HuH-7 (cell line): Measurements from ENCODE around the gene FCHO2.

Experiments
- DNase-seq: peaks from one replicate; pipeline ENCODE4 v3.0.0; 2011; ENCODE audit warnings: low spot score

Gene FCHO2

DNA sequence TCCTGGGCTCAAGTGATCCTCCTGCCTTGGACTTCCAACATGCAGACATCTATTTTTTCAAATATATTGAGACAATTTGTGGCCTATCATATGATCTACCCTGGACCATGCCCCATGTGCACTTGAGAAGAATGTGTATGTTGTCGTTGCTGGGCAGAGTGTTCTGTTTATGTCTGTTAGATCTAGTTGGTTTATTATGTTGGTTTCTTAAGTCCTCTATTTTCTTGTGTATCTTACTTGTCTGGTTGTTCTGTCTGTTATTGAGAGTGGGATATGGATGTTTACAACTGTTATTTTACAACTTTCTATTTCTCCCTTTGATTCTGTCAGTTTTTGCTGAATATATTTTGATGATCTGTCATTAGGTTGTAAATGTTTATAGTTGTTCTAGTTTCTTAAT lies 154.3 kb downstream of the FCHO2 start:
- no peak for DNase-seq

DNA sequence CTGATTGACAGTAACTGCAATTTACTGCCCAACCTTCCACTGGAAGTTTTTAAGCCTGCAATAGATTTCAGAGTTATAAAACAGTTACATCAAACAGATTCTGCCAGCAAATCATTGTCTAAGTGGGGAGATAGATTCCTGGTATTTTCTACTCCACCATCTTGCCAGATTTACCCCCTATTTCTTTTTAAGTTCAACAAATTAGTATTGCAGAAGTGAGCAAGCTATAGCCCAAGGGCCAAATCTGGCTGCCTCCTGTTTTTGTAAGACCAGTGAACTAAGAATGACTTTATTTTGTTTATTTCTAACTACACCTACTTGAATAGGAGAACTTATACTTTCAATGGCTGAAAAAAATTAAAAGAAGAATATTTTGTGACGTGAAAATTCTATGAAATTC lies 155.7 kb downstream of the FCHO2 start:
- no peak for DNase-seq

DNA sequence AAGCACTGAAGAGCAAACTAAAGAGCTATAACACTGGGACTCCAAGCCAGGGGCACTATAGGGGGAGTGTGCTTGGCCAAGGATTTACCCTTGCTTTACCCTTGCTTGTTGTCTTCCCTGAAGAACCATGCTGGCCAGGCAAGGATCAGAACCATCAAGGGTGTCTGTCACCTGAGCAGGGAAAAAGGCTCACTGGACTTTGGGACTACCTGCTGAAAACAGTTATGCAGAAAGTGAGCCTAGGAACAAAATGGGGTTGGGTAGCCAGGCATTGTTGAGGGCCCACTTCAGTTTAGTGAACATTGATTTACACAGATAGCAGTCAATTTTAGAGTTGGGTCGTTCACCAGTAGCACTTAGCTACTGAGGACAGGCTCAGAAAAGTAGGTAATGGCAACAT lies 156.5 kb downstream of the FCHO2 start:
- no peak for DNase-seq

DNA sequence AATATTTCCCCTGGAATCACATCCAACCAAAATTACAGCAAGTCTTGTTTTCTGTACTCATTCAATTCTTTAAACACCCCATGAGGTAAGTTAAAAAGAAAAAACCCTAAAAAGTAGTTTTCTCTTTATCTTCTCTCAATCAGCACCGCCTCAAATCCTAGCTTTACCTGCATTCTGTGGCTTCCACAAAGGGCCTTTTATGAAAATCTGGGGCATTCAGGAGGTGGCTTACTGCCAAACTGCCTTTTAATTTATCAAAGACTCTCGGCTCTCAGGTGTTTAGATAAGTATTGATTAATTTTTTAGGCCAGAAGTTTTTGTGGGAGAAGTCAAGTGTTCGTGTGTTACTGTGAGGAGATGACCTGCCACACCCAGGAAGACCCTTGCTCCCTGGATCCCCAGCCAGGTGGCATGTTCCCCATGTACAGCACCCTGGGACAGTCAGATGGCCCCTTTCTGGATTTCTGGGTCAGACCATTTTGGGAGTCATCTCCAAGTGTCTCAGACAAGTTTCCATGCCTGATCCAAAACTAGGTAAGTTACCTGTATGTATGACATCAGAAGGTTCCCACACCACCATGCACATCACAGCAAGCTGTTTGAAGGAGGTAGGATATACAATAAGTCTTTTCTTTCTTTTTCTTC lies 158.3 kb downstream of the FCHO2 start:
- no peak for DNase-seq

DNA sequence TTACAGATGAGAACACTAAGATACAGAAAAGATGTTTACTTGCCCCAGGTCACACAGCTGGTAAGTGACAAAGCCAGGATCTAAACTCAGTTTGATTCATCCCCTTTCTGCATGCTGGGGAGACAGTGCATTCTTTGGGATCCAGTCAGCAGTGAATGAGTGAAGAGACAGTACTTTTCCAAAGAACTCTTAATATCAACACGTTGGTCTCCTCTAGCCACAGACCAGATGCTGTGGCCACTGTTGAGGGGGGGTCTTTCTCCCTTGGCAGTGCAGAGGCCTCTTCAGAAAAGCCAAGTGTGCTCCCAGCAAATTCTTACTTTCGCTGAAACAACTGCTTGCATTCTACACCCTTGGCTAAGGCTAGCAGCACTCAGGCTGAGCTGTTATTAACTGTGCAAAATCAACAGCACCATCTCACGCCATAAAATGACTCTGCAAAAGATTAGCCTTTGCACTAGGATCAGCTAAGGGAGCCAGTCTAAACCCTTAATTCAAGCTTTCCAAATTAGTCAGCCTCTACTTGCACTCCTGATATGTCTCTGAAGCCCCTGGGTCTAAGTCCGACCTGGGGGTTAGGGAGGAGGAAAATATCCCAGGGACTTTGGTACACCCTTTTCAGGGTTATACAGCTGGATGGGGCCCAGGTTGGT lies 159.7 kb downstream of the FCHO2 start:
- DNase-seq, result no peak

DNA sequence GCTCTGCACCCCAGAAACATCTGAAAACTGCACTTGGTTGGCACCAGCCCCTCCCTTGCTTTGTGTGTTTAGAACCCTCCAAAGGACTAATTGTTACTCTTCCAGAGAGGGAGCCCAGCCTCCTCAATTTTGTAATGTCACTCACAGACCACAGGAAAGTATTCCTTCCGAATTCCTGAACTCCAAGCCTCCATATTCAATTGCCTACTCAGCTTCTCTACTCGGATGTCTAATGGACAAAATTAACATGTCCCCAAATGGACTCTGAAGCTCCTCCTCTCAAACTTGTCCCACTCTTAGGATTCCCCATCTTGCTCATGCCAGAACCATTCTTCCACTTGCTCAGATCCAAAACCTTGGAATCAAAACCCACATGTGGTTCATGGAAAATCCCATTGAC lies 160.7 kb downstream of the FCHO2 start:
- DNase-seq, result no peak

DNA sequence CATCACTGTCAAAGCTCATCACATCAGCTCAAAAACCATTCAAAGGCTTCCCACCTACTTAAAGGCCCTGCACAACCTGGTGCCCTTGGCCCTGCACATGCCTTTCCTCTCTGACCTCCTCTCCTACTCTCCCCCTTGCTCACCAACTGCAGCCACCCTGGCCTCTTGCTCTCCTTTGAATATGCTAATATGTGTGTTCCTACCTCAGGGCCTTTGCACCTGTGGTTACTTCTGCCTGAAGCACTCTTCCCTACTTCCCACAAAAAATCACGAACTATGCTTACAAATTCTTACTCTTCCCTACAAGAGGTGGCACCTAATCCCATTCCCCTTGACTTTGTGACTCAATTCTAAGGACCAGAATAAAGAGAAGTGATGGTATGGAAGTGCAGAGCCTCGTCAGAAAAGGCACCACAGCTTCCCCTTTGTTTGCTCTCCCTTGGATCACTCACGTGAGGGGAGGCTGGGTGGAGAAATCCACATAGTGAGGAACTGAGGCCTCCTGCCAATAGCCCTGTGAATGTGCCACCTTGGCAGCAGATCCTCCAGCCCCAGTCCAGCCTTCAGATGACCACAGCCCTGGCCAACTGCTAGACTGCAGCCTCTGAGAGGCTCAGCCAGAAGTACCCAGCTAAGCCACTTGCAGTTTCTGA lies 161.4 kb downstream of the FCHO2 start:
- DNase-seq, result no peak

DNA sequence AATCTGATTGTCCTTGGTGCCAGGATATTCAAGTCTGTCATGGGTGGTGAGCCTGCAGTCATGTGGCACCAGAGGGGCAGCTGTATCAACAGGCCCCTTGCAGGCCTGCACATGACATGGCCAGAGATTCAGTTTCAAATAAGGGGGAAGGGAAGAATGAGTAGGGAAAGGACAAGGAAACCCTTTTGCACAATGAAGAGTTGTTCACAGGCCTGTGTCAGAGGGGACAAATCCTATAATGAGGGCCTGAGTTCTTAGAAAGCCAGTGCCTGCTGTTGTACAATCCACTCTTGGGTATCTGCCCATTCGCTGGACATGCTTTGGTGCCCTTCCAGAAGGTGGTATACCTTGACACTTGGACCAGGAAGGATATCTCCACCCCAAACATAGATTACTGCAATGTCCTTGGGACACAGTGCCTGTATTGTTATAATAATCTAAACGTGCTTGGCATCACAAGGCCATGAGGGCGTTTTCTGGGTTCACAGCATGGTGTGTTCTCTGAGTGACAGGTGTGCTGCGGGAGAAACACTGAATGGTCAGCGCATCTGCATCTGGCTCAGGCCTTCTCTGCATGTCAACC lies 162.6 kb downstream of the FCHO2 start:
- no peak for DNase-seq

DNA sequence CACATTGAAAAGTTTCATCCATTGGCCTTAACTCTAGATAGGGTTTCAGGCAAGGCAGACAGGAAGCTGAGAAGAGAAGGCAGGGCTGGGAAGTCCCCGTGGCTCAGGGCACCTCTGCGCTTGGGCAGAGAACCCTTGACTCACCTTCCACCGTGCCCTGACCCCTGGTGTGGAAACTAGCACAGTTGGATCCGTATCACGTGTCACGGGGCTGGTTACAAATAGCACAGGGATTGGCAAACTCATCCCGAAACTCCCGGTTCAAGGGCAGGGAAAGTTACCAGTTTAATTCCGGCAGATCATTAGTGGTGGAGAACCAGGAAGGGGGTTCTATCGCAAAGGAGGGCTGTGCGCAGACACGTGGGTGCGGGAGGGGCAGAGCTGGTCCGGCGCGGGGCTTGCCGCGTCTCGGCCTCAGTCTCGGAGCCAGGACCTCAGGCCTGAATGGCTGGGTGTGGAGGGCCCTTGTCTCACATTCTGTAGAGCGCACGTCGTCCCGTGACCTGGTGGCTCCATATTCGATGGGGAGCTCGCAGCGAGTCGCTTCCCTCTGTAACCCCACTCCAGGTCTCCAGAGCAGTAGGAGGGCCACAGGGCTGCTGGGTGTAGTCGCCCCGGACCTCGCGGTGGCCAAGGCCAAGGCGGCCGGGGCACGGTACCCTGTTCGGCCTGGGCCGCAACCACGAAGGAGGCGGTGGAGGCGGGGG lies 163.8 kb downstream of the FCHO2 start:
- no peak for DNase-seq

DNA sequence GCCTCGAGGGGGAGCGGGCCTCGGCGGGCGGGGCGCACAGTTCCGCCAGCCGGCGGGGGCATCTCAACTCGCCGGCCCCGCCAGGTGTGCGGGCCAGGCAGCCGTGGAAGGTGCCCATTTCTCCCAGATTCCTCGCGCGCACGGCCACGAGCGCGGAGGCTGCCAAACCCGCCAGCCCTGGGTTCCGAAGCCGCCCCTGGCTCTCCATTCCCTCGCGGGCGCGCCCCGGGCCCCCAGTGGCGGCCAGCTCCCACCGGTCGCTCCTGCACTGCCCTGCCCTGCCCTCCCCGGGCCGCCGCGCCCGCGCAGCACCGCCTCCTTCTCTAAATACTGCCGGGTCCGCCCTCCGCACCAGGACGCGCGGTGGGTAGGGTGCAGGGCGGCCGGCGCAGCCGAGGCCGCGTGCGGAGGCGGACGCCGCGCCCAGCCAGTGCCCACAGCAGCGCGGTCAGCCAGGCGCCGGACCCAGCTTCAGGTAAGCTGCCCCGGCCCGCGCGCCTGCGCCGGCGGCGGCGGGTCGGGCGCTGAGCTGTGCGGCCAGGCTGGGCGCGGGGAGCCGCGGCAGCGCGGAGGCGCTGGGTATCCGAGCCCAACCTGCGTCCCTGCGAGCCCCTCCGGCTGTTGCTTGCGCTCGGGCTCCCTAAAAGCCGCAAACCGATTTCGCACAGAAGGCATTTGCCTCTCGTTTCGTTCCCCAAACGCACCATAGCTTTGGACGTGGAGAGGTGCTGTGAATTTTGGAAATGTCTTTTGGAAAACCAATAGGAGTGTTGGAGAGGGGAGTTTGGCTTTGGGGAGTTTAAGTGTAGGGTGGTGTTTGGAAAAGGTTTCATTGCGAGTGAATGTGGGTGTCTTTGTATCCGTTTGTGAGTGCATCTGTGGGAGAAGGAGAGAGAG lies 164.6 kb downstream of the FCHO2 start, which contains the start of gene TMEM171:
Gene TMEM171, plus strand, starts transcription at position 354 of the 897 bp plus-strand sequence. CDS start 2,799 bp downstream, outside the sequence.
- DNase-seq, result peak; percentile 30

DNA sequence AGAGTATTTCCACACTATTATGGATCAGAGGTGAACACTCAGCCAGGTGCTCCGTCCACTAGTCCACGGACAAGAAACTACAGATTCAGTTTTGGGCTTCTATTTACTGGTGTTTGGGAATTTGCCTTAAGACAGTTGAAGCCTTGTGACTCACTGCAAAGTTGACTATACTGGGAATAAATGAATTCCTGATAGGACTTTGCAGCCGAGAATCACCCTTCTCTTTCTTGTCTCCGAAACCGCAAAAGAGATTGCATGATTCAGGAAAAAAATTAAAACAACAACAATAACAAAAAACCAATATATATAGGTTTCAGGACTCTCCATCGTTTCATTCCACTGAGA lies 165.2 kb downstream of the FCHO2 start:
- DNase-seq, result no peak

DNA sequence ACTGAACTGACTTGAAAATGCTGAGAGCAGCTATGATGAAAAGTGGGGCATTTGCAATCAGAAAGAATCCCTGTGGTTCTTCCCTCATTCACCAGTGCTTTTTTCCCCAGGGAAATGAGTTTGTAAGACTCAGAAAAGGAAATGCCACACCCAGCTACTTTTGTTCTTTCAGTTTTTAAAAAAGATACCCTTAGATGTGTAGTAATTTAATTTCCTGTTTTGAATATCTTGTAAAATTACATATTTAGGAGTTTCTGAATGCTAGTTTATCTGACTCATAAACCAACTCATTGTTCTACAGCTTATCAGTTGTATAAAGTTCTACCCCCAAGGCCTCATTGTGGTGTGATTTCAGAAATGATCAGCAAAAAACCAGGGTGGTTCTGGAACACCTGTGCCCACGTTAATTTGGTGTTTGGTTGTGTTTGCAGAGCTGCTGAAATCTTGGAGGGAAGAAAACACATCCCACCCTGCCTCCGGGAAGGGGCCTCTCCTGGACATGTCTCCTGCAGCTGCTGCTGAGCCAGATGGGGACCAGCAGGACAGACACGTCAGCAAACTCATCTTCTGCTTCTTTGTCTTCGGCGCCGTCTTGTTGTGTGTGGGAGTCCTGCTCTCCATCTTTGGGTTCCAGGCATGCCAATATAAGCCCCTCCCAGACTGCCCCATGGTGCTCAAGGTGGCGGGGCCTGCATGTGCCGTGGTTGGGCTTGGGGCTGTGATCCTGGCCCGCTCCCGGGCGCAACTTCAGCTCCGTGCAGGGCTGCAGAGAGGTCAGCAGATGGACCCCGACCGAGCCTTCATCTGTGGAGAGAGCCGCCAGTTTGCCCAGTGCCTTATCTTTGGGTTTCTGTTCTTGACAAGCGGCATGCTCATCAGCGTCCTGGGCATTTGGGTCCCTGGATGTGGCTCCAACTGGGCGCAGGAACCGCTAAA lies 167.3 kb downstream of the FCHO2 start:
- no peak for DNase-seq

DNA sequence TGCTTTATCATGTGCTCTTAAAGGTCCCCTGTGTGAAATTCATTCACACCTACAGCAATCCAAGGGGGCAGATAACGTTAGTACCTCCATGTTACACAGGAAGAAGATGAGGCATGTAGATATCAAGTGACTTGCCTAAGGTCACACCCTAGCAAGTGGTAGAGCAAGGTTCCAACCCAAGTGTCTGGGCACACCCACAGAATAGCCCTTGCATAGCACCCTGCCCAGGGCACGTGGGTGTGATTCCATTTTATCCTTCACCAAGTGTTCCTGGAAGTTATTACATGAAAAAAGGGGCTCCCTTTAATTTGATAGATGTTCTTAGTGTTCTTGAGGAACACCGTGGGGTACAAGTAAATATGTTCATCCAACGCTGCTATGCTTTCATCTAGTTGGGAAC lies 169.4 kb downstream of the FCHO2 start:
- DNase-seq, result no peak

DNA sequence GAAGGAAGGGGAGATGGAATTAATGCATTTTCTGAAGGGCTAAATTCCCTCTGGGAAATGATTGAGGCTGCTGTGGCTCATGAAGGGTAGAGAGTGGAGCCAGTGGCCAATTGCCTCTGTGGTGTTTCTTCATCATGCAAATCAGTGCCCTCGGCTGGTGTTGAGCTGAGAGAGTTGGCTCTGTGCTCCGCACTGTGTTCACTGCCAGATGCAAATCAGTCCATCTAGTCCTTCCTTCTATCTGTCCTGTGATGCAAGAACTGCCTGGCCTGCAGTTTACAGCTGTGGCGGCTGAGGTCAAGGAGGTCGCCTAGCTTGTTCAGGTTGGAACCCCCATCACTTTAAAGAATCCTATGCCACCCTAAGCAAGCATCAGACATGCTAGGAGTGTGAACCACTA lies 170.5 kb downstream of the FCHO2 start:
- no peak for DNase-seq

DNA sequence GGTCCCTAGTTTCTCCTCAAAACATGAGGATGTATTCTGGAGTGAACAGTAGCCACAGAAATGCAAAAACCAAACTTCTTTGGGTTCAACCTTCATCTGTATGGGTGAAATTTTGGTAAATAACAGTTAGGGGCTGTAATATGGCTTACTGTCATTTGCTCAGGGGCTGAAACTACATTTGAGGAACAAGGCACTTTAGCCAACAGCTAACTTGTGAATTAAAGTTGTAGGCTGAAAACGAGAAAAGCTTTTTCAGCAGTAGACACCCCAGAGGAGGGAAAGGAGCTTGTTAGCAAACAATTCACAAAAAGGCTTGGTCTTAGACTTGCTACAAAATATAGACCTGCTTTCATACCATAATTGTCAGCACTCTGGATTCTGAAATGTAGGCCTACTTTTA lies 171.1 kb downstream of the FCHO2 start:
- no peak for DNase-seq

DNA sequence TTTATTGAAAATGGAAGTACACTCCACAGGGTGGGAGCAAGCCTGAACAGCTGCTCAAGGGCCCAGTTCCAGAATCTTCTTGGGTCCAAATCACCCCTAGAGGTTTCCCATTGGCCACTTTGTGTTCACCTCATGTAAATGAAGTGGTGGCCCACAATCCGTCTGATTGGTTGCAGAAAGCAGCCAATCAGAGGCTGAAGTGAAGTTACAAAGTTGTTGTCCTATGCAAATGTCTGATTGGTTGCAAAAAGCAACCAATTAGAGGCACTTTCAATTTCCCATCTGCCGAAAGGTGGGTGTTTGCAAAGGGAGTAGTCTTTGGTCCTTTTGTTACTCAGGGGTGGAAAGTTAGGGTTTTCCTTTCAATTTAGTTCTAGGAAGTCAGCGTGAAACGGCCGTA lies 173.3 kb downstream of the FCHO2 start:
- no peak for DNase-seq

DNA sequence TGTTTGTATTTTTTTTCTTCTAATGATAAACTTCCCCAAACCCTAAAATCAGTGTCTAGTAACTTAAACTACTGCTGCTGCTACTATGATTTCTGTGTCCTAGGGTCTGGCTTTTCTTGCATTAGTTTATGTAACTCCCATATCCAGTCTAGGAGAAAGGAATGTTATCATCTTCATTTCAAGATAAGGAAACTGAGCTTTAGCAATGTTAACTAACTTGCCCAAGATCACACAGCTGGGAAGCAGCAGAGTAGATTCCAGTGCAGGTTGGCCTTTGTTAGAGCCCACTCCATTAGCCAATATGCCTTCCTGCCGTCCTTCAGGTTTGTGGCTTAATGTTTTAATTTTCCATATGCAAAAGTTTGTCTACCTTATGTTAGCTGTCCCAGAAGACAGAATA lies 175.0 kb downstream of the FCHO2 start:
- DNase-seq, result no peak

DNA sequence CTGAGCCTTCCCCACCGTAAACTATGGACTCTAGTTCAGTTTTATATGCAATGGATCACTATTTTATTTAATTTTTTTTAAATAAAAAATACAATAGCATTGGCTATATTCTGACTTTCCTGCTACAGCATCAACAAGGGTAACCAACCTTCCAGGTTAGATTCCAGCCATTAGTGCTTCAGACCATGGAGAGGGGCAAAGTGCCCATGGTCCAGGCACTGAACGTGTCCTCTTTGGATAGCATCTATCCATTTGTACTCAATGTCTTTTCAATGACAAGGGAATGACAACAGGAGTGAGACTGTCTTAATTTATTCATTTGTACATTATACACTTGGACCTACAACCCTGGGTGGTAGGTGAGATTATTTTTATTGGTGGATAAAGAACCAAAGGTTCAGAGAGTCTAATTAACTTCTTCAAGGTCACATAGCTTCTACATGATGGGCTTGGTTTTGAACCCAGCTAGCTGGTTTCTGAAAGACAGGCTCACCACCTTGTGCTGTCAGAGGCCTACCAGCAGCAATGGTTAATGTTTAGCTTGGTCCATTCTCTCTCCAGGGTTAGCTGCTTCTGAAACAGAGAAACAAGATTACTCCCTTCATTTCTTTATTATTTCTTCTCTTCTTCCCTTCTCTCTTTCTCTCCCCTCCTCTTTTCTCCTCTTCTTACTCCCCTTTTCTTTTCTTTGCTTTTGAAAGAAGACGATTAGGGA lies 176.0 kb downstream of the FCHO2 start:
- no peak for DNase-seq

DNA sequence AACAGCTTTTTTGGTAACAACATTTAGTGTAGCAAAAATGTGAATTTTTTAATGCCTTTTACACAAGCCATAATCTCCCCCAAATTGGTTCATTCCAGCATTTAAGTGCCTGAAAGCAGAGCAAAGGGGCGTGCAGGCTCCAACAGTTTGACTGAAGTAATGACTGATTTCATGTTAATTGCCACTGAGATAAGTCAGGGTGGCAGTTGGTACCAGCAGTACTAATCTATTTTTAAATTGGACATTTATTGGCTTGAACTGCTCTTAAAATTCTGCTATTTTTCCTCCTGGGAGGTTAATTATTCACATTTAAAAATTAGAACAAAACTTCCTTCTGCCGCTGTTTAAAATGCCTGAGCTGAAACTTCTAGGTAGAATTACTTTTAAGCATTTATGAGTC lies 176.9 kb downstream of the FCHO2 start:
- DNase-seq, result no peak

DNA sequence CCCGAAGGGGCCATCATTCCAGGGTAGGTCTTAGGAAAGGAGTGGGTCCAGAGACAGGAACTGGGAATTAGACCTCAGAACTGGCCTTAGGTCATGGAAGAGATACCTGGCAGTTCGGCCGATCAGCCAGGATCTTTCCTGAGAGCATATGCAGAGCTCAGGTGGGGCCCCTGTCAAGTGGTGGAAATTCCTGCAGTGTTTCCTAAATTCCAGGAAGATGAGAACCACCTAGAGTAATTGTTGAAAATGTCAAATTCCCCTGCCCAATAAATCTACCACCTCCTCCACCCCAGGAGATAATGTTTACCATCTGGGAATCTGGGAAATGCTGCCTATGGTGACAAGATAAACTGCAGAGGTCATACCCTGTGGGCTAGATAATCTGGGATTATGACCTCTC lies 179.2 kb downstream of the FCHO2 start:
- no peak for DNase-seq
